HT-29 (cell line): ENCODE results near the gene JAG2. TPM values are rescaled to one million over a fixed set of nuclear protein-coding genes. Genes with fewer than 3 reads are reported as not detected.

Source experiments
- DNase-seq: peaks from one replicate; pipeline ENCODE4 v3.0.0-alpha.2; 2015; ENCODE audit warnings: low spot score
- total RNA-seq: library from RNA; depleted of rRNA; stranded (reverse); fragments of >200 nt; shearing (Covaris generic); gene quantifications from 2 replicates; pipeline ENCODE4 v1.2.3, GENCODE V29; 2014

Gene JAG2
- total RNA-seq, 1 experiment from 2014 or later = 16.0 TPM

- no peak for DNase-seq
Measured at GRCh38 chr14:105151084-105151837, 17.3 kb downstream of the JAG2 start.

- DNase-seq = no peak
Measured at GRCh38 chr14:105150368-105151083, 18.1 kb downstream of the JAG2 start.

GRCh38 chr14:105150026-105150367 is 18.6 kb downstream of the JAG2 start:
- no peak for DNase-seq

- DNase-seq = no peak
Measured at GRCh38 chr14:105149146-105149781, 19.3 kb downstream of the JAG2 start.

GRCh38 chr14:105148604-105149145 is 19.9 kb downstream of the JAG2 start:
- no peak for DNase-seq

GRCh38 chr14:105147671-105148603 is 20.6 kb downstream of the JAG2 start:
- no peak for DNase-seq

- no peak for DNase-seq
Measured at GRCh38 chr14:105146976-105147635, 21.5 kb downstream of the JAG2 start.

- DNase-seq = no peak
Measured at GRCh38 chr14:105146181-105146975, 22.2 kb downstream of the JAG2 start.

GRCh38 chr14:105145381-105146180 is 23.0 kb downstream of the JAG2 start:
- no peak for DNase-seq

- no peak for DNase-seq
Measured at GRCh38 chr14:105144666-105145380, 23.8 kb downstream of the JAG2 start.

- no peak for DNase-seq
Measured at GRCh38 chr14:105144026-105144665, 24.4 kb downstream of the JAG2 start.

GRCh38 chr14:105143451-105144025 is 25.0 kb downstream of the JAG2 start:
- no peak for DNase-seq

- DNase-seq = no peak
Measured at GRCh38 chr14:105142651-105143450, 25.7 kb downstream of the JAG2 start.

GRCh38 chr14:105141486-105142281 is 26.9 kb downstream of the JAG2 start:
- DNase-seq = no peak

GRCh38 chr14:105141026-105141425 is 27.6 kb downstream of the JAG2 start:
- no peak for DNase-seq

- DNase-seq = no peak
Measured at GRCh38 chr14:105140581-105140980, 28.0 kb downstream of the JAG2 start.
